Panc1 (cell line): ENCODE measurements around the gene ZFP36L1. TPM values are rescaled to one million over a fixed set of nuclear protein-coding genes. Genes with fewer than 3 reads are reported as not detected.

Experiments used
- ATAC-seq: fragments of 200-7000 bp; cut with Tn5 transposase; 2 replicates; pipeline ENCODE4 v1.9.1; 2020; ENCODE audit warnings: mild to moderate bottlenecking, moderate library complexity
- BruUV-seq: library from RNA; stranded (reverse); fragments of 400-500 nt; replicated peaks from 2 replicates; lab custom pipeline; 2021; lab: Mats Ljungman, UMichigan
- CTCF ChIA-PET: fragments of 300-600 bp; sonication (Branson Sonifier 250); formaldehyde crosslinking; loops from one replicate; lab custom pipeline; 2022; ENCODE audit warnings: antibody characterized with exemption; lab: Charles Lee
- POLR2A ChIA-PET: fragments of 300-600 bp; sonication (Branson Sonifier 250); formaldehyde crosslinking; loops from one replicate; lab custom pipeline; 2022; ENCODE audit warnings: antibody characterized with exemption; lab: Charles Lee
- DNase-seq: peaks from one replicate; pipeline ENCODE4 v3.0.0-alpha.2; 2010; ENCODE audit warnings: low read depth, low spot score
- H3K27ac ChIP-seq: 2 replicates; pipeline ENCODE4 v1.5.1; 2011; ENCODE audit warnings: mild to moderate bottlenecking, low read length, inconsistent platforms
- H3K27me3 ChIP-seq: fragments of 200-500 bp; sonication (Bioruptor generic); 2 replicates; pipeline ENCODE4 v1.6.0; 2014; ENCODE audit warnings: low read length, inconsistent platforms; ENCODE audit not compliant: control insufficient read depth, insufficient read depth
- H3K36me3 ChIP-seq: fragments of 200-500 bp; sonication (Bioruptor generic); 2 replicates; pipeline ENCODE4 v1.5.1; 2014; ENCODE audit warnings: inconsistent platforms, mild to moderate bottlenecking, low read length, moderate library complexity; ENCODE audit not compliant: control insufficient read depth, insufficient read depth
- H3K4me1 ChIP-seq: 2 replicates; pipeline ENCODE4 v1.5.1; 2011; ENCODE audit warnings: inconsistent platforms, mild to moderate bottlenecking, low read length, moderate library complexity; ENCODE audit not compliant: control insufficient read depth, insufficient read depth
- H3K4me3 ChIP-seq, 2 experiments: 2 replicates each; pipeline ENCODE4 v1.5.1; 2011 to 2012; ENCODE audit warnings: low read depth in 2 of 2, low read length in 2 of 2, mild to moderate bottlenecking in 2 of 2, inconsistent platforms in 1 of 2, moderate library complexity in 1 of 2
- H3K9me3 ChIP-seq: fragments of 200-500 bp; sonication (Bioruptor generic); 2 replicates; pipeline ENCODE4 v1.5.1; 2014; ENCODE audit warnings: low read depth, mild to moderate bottlenecking, inconsistent platforms, low read length, moderate library complexity; ENCODE audit not compliant: control insufficient read depth, insufficient read depth
- POLR2AphosphoS5 ChIP-seq: IDR thresholded peaks from 2 replicates; pipeline ENCODE4 v1.6.1; 2012; ENCODE audit warnings: mild to moderate bottlenecking, low read depth, low read length, moderate library complexity
- SIN3A ChIP-seq: IDR thresholded peaks from 2 replicates; pipeline ENCODE4 v1.6.1; 2012; ENCODE audit warnings: low read depth, mild to moderate bottlenecking, low read length, moderate library complexity, borderline replicate concordance; ENCODE audit not compliant: insufficient read depth
- TCF7L2 ChIP-seq: IDR thresholded peaks from 2 replicates; pipeline ENCODE4 v1.6.1; 2011; ENCODE audit warnings: mild to moderate bottlenecking, low read depth, low read length, inconsistent platforms
- in situ Hi-C: cut with HindIII; loops from 2 replicates; pipeline ENCODE4 v1.10.0; 2016; ENCODE audit warnings: low sequenced_read_pairs, low pct_unique_long_range_greater_than_20kb
- intact Hi-C: fragments of 100-400 bp; cut with micrococcal nuclease; formaldehyde crosslinking; loops from one replicate; pipeline ENCODE4 v1.10.0; 2022; ENCODE audit not compliant: unreplicated experiment
- total RNA-seq: library from RNA; stranded (reverse); gene quantifications from one replicate; pipeline ENCODE4 v1.2.1, GENCODE V29; 2021; ENCODE audit not compliant: unreplicated experiment
- TF ChIP-seq, protein P1 (sequence below), 2 experiments: IDR thresholded peaks; 2 replicates each; pipeline ENCODE4 v1.6.1; 2011 to 2012; ENCODE audit warnings: low read depth in 2 of 2, control low read depth in 1 of 2, low read length in 1 of 2, mild to moderate bottlenecking in 1 of 2, moderate library complexity in 1 of 2; ENCODE audit not compliant: insufficient read depth in 1 of 2
- TF ChIP-seq, protein P2 (sequence below): fragments of 450-650 bp; IDR thresholded peaks from 2 replicates; pipeline ENCODE4 v1.5.1; 2017; ENCODE audit warnings: mild to moderate bottlenecking

The ZFP36L1 gene
- total RNA-seq, 1 experiment from 2014 or later: 84.9 TPM

DNA sequence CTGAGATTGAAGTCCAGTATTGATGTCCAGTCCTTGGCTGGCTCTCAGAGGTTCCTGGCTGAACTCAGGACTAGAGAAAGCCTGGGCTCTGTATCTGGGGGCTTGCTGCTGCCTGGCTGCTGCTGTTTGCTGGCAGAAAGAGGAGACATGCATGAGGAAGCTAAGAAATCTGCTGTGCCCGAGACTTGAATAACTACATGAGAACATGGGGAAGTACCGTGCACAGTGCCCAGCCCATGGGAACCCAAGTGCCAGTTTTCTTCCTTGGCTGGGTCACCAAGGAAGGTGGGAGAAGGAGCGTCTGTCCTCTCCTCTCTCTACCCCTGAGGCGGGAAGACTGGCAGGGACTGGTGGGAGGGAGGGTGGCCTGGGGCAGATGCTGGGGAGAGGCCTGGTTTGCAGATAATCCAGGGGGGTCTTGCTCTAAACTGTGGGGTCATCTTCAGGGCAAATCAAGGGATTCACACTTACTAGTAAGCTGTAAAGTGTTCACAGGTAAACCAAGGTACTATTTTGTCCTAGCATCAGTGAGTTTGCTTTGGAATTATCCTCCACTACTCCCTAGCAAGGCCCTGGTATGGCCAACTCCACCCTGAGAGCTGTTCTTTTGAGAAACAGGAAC is 13.8 kb upstream of the ZFP36L1 start:
- intact Hi-C loops (no loop called here), in situ Hi-C loops (no loop called here)
- Histone ChIP-seq H3K36me3 (no peaks in the 10 kb centered on the region), H3K4me1 (peaks cover 7% of the 10 kb centered on the region; the same call in 1 of the 2 replicates), H3K27ac (peak overlapping the region; percentile 23; the same call in 1 of the 2 replicates), H3K4me3 (no peak overlapping the region), H3K27me3 (no peaks in the 10 kb centered on the region), H3K9me3 (0 out of 2 replicates have a peak, but pooled peaks cover 3% of the 10 kb centered on the region)
- no TSS peak for BruUV-seq
- CTCF ChIA-PET: no interaction called here
- POLR2A ChIA-PET: no interaction called here
- DNase-seq (no peak), ATAC-seq (peak; percentile 30; the same call in 1 of the 2 replicates)
- TF ChIP-seq TCF7L2 (no peak), SIN3A (no peak), POLR2AphosphoS5 (no peak)
- TF ChIP-seq, protein P1, sequence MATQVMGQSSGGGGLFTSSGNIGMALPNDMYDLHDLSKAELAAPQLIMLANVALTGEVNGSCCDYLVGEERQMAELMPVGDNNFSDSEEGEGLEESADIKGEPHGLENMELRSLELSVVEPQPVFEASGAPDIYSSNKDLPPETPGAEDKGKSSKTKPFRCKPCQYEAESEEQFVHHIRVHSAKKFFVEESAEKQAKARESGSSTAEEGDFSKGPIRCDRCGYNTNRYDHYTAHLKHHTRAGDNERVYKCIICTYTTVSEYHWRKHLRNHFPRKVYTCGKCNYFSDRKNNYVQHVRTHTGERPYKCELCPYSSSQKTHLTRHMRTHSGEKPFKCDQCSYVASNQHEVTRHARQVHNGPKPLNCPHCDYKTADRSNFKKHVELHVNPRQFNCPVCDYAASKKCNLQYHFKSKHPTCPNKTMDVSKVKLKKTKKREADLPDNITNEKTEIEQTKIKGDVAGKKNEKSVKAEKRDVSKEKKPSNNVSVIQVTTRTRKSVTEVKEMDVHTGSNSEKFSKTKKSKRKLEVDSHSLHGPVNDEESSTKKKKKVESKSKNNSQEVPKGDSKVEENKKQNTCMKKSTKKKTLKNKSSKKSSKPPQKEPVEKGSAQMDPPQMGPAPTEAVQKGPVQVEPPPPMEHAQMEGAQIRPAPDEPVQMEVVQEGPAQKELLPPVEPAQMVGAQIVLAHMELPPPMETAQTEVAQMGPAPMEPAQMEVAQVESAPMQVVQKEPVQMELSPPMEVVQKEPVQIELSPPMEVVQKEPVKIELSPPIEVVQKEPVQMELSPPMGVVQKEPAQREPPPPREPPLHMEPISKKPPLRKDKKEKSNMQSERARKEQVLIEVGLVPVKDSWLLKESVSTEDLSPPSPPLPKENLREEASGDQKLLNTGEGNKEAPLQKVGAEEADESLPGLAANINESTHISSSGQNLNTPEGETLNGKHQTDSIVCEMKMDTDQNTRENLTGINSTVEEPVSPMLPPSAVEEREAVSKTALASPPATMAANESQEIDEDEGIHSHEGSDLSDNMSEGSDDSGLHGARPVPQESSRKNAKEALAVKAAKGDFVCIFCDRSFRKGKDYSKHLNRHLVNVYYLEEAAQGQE (IDR thresholded peaks at IDR 0.05; ENCODE audit: insufficient read depth in 1 of 2, low read depth in 2 of 2, low read length in 1 of 2): no peak
- TF ChIP-seq, protein P2, sequence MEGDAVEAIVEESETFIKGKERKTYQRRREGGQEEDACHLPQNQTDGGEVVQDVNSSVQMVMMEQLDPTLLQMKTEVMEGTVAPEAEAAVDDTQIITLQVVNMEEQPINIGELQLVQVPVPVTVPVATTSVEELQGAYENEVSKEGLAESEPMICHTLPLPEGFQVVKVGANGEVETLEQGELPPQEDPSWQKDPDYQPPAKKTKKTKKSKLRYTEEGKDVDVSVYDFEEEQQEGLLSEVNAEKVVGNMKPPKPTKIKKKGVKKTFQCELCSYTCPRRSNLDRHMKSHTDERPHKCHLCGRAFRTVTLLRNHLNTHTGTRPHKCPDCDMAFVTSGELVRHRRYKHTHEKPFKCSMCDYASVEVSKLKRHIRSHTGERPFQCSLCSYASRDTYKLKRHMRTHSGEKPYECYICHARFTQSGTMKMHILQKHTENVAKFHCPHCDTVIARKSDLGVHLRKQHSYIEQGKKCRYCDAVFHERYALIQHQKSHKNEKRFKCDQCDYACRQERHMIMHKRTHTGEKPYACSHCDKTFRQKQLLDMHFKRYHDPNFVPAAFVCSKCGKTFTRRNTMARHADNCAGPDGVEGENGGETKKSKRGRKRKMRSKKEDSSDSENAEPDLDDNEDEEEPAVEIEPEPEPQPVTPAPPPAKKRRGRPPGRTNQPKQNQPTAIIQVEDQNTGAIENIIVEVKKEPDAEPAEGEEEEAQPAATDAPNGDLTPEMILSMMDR: no peak

DNA sequence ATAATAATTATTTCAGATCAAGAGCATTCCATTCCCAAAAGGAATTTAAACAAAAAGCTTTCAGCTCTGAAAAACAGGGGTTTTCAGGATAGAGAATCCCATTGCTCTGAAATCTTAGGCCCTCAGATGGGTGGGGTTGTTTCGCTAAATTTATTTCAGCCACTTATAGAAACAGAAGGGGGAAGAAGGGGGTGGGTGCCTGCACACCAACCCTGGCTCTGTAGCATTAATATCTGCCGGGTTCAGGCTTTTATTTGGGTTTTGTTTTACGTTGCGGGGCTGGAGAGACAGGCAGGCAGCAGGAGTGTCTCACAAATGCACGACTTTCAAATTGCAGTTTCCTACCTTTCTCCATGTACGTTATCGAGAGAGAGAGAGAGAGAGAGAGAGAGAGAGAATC is 12.5 kb upstream of the ZFP36L1 start:
- TF ChIP-seq SIN3A: no peak
- DNase-seq (no peak), ATAC-seq (no peak)
- Histone ChIP-seq H3K4me1 (peaks cover 7% of the 10 kb centered on the region; the same call in 1 of the 2 replicates), H3K36me3 (no peaks in the 10 kb centered on the region), H3K27ac (no peak overlapping the region), H3K4me3 (no peak overlapping the region), H3K9me3 (0 out of 2 replicates have a peak, but pooled peaks cover 4% of the 10 kb centered on the region), H3K27me3 (no peaks in the 10 kb centered on the region)
- intact Hi-C loops: no loop called here
- CTCF ChIA-PET: no interaction called here
- in situ Hi-C loops: no loop called here
- POLR2A ChIA-PET: no interaction called here
- BruUV-seq: no TSS peak

DNA sequence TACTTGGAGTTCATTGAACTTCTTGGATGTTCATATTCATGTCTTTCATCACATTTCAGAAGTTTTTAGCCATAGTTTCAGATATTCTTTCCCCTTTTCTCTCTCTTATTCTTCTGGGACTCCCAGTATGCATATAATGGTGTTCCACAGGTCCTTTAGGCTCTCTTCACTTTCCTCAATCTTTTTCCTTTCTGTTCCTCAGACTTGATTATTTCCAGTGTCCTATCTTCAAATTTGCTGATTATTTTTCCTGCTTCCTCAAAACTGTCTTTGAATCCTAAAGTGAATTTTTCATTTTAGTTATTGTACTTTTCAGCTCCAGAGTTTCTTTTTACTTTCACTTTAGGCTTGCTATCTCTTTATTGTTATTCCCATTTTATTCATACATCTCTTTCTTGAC is 8.8 kb upstream of the ZFP36L1 start:
- no peak overlapping the region for H3K4me3 ChIP-seq
- H3K36me3 ChIP-seq: no peaks in the 10 kb centered on the region
- ChIA-PET CTCF (no interaction called here), POLR2A (no interaction called here)
- DNase-seq (no peak), ATAC-seq (no peak)
- no TSS peak for BruUV-seq
- no peak overlapping the region for H3K27ac ChIP-seq
- H3K9me3 ChIP-seq: 0 out of 2 replicates have a peak, but pooled peaks cover 4% of the 10 kb centered on the region
- H3K4me1 ChIP-seq: peaks cover 5% of the 10 kb centered on the region
- H3K27me3 ChIP-seq: no peaks in the 10 kb centered on the region
- intact Hi-C loops: no loop called here
- in situ Hi-C loops: no loop called here
- TF ChIP-seq, protein P1 (IDR thresholded peaks at IDR 0.05; ENCODE audit: insufficient read depth in 1 of 2, low read depth in 2 of 2, low read length in 1 of 2): no peak
- no peak for TF ChIP-seq TCF7L2
- no peak for TF ChIP-seq SIN3A
- TF ChIP-seq, protein P2: no peak
- no peak for TF ChIP-seq POLR2AphosphoS5
